B cell (primary cell): ENCODE data around the gene AK8.

Source experiments
- CTCF ChIP-seq: fragments of 200-600 bp; IDR thresholded peaks from one replicate; pipeline ENCODE4 v1.8.0; 2022; ENCODE audit warnings: antibody characterized with exemption, mild to moderate bottlenecking
- EZH2 ChIP-seq: IDR thresholded peaks from 2 replicates; pipeline ENCODE4 v1.6.1; 2012; ENCODE audit warnings: borderline replicate concordance, low read depth, mild to moderate bottlenecking, moderate library complexity, low read length; ENCODE audit not compliant: insufficient read depth, poor library complexity, severe bottlenecking

GRCh38 chr9:132679946-132680625, 198.0 kb downstream of the AK8 start:
- no peak for TF ChIP-seq CTCF
- TF ChIP-seq EZH2: no peak
